Osteocyte (in vitro differentiated cells): ENCODE data around the gene VRK3. TPM values are rescaled to one million over a fixed set of nuclear protein-coding genes. Genes with fewer than 3 reads are reported as not detected.

ENCODE experiments used
- DNase-seq: peaks from one replicate; pipeline ENCODE4 v3.0.0; 2021; ENCODE audit warnings: mixed read lengths; ENCODE audit not compliant: unreplicated experiment; ENCODE audit errors: extremely low spot score
- H3K27ac Mint-ChIP-seq: one replicate; pipeline ENCODE4 v1.8.0; 2021; ENCODE audit warnings: mild to moderate bottlenecking, mixed read lengths; ENCODE audit not compliant: unreplicated experiment
- H3K27me3 Mint-ChIP-seq: one replicate; pipeline ENCODE4 v1.8.0; 2021; ENCODE audit warnings: mixed read lengths; ENCODE audit not compliant: unreplicated experiment
- H3K36me3 Mint-ChIP-seq: one replicate; pipeline ENCODE4 v1.8.0; 2021; ENCODE audit warnings: mixed read lengths; ENCODE audit not compliant: unreplicated experiment
- H3K4me1 Mint-ChIP-seq: one replicate; pipeline ENCODE4 v1.8.0; 2021; ENCODE audit warnings: mixed read lengths; ENCODE audit not compliant: unreplicated experiment
- H3K4me3 Mint-ChIP-seq: one replicate; pipeline ENCODE4 v1.8.0; 2021; ENCODE audit warnings: mild to moderate bottlenecking, moderate library complexity, mixed read lengths; ENCODE audit not compliant: unreplicated experiment
- H3K9me3 Mint-ChIP-seq: one replicate; pipeline ENCODE4 v1.8.0; 2021; ENCODE audit warnings: mixed read lengths; ENCODE audit not compliant: unreplicated experiment
- total RNA-seq: library from RNA; stranded (reverse); gene quantifications from 2 replicates; pipeline ENCODE4 v1.2.1, GENCODE V29; 2021
- TF ChIP-seq, protein P1 (sequence below): fragments of 200-600 bp; sonication (generic); IDR thresholded peaks from 2 replicates; pipeline ENCODE4 v1.5.0; 2021; ENCODE audit warnings: antibody characterized with exemption, mild to moderate bottlenecking, moderate library complexity

Gene VRK3
- total RNA-seq, 1 donor from 2014 or later: 31.5 TPM

DNA sequence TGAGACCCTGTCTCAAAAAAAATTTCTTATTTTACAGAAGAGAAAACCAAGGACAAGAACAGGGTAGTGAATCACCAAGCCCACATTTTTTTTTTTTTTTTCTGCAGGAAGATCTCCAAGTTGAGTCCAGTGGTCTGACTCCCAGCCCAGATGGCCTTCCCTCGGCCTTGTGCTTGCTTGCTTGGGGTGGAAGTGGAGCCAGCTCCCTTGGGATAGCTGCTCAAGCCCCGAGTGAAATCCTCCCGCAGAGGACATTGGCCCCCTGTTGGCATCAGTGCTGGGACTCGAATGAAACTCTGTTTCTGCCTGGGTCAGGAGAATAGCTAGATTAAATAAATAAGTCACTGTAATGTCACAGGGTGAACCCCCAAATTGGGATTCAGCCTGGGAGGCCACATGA is 86.5 kb downstream of the VRK3 start:
- Mint-ChIP-seq H3K27me3 (peaks cover 12% of the 10 kb centered on the region), H3K27ac (no peak overlapping the region), H3K4me1 (peaks cover 2% of the 10 kb centered on the region), H3K9me3 (no peaks in the 10 kb centered on the region), H3K36me3 (no peaks in the 10 kb centered on the region), H3K4me3 (no peak overlapping the region)
- DNase-seq: no peak
- TF ChIP-seq, protein P1, sequence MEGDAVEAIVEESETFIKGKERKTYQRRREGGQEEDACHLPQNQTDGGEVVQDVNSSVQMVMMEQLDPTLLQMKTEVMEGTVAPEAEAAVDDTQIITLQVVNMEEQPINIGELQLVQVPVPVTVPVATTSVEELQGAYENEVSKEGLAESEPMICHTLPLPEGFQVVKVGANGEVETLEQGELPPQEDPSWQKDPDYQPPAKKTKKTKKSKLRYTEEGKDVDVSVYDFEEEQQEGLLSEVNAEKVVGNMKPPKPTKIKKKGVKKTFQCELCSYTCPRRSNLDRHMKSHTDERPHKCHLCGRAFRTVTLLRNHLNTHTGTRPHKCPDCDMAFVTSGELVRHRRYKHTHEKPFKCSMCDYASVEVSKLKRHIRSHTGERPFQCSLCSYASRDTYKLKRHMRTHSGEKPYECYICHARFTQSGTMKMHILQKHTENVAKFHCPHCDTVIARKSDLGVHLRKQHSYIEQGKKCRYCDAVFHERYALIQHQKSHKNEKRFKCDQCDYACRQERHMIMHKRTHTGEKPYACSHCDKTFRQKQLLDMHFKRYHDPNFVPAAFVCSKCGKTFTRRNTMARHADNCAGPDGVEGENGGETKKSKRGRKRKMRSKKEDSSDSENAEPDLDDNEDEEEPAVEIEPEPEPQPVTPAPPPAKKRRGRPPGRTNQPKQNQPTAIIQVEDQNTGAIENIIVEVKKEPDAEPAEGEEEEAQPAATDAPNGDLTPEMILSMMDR: no peak

GRCh38 chr19:49937750-49938381 is 87.3 kb downstream of the VRK3 start:
- TF ChIP-seq, protein P1: peak; percentile 97

DNA sequence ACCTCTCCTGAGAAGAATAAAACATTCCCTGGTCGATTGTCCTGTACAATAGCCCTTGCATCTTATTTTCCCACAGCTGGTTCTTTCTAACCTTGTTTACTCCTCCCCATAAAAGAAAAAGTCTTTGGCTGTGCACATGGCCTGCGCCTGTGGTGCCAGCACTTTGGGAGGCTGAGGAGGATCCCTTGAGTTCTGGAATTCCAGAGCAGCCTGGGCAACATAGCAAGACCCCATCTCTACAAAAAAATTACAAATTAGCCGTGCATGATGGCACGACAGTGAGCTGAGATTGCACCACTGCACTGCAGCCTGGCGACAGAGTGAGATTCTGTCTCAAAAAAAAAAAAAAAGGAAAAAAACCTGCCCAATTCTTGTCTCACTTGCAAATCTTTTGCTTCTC is 88.6 kb downstream of the VRK3 start:
- TF ChIP-seq, protein P1: no peak
- no peak overlapping the region for H3K27ac Mint-ChIP-seq

More at GRCh38 chr19:49937750-49938381, 87.3 kb downstream of the VRK3 start:
- H3K36me3 Mint-ChIP-seq: peaks cover 3% of the 10 kb centered on the region
- no peaks in the 10 kb centered on the region for H3K9me3 Mint-ChIP-seq
- H3K27me3 Mint-ChIP-seq: peaks cover 4% of the 10 kb centered on the region
- H3K27ac Mint-ChIP-seq: no peak overlapping the region
- peak; percentile 95 for DNase-seq
- no peak overlapping the region for H3K4me3 Mint-ChIP-seq
- peaks cover 2% of the 10 kb centered on the region for H3K4me1 Mint-ChIP-seq

DNA sequence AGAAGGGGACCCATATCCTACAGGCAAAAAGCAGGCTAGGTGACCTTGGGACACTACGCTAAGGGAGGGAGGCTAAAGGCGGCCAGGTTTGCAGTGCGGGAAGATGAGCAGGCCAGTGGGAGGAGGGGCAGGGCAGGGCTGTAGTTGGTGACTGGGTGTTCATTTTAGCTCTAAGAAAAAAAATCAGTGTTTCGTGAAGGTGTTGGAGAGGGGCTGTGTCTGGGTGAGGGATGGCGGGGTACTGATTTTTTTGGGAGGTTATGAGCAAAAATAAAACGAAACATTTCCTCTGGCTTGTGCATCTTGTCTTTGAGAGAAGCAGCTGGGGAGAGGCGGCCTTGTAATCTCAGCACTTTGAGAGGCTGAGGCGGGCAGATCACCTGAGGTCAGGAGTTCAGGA is 91.5 kb downstream of the VRK3 start:
- Mint-ChIP-seq H3K4me3 (no peak overlapping the region), H3K4me1 (peaks cover 11% of the 10 kb centered on the region), H3K27me3 (no peaks in the 10 kb centered on the region), H3K27ac (no peak overlapping the region), H3K36me3 (peaks cover 13% of the 10 kb centered on the region), H3K9me3 (no peaks in the 10 kb centered on the region)
- no peak for DNase-seq
- TF ChIP-seq, protein P1: no peak

More for the DNA sequence above, 88.6 kb downstream of the VRK3 start:
- Mint-ChIP-seq H3K4me1 (peaks cover 2% of the 10 kb centered on the region), H3K9me3 (no peaks in the 10 kb centered on the region), H3K4me3 (no peak overlapping the region), H3K27me3 (no peaks in the 10 kb centered on the region), H3K36me3 (peaks cover 9% of the 10 kb centered on the region)
- no peak for DNase-seq

DNA sequence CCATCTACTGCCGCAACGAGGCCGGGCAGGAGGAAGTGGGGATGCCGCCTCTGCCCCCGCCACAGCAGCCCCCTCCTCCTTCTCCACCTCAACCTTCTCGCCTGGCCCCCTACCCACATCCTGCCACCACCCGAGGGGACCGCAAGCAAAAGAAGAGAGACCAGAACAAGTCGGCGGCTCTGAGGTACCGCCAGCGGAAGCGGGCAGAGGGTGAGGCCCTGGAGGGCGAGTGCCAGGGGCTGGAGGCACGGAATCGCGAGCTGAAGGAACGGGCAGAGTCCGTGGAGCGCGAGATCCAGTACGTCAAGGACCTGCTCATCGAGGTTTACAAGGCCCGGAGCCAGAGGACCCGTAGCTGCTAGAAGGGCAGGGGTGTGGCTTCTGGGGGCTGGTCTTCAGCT is 92.4 kb downstream of the VRK3 start:
- TF ChIP-seq, protein P1: no peak
- DNase-seq: no peak
- Mint-ChIP-seq H3K9me3 (no peaks in the 10 kb centered on the region), H3K27ac (no peak overlapping the region), H3K36me3 (peaks cover 13% of the 10 kb centered on the region), H3K4me1 (peaks cover 20% of the 10 kb centered on the region), H3K27me3 (no peaks in the 10 kb centered on the region), H3K4me3 (no peak overlapping the region)
